ENCODE data around the gene TMEM179.

GRCh38 chr14:104639885-104640548 is 35.4 kb upstream of the TMEM179 start:
- TF ChIP-seq CTCF (IDR thresholded peaks at IDR 0.05 in 4 of 5, conservative IDR thresholded peaks at IDR 0.05 in 1 of 5), result peak; percentile 70 to 90 (median 79)
- no peak for TF ChIP-seq POLR2A (IDR thresholded peaks at IDR 0.05)
